Epithelial cell of alveolus of lung (primary cell): ENCODE measurements around the gene TDRD10. TPM values are rescaled to one million over a fixed set of nuclear protein-coding genes. Genes with fewer than 3 reads are reported as not detected.

Source experiments
- total RNA-seq: library from RNA; depleted of rRNA; stranded (reverse); fragments of >200 nt; gene quantifications from 2 replicates; pipeline ENCODE4 v1.2.1, GENCODE V29; 2015

Gene TDRD10
- not detected in 2 replicates for total RNA-seq

GRCh38 chr1:154502066-154502743, at the start of gene TDRD10, which contains the start of gene SHE:
Gene TDRD10, plus strand, starts transcription at chr1:154502219. Its CDS starts 4,685 bp downstream, at chr1:154506904.
Gene SHE, minus strand, starts transcription at chr1:154502412. Its CDS starts 386 bp downstream, at chr1:154502026.

GRCh38 chr1:154557939-154558719, 56.1 kb downstream of the TDRD10 start, which contains the start of gene UBE2Q1:
Gene UBE2Q1, minus strand, starts transcription at chr1:154558662. Its CDS starts 109 bp downstream, at chr1:154558553.

GRCh38 chr1:154567386-154568156, 65.6 kb downstream of the TDRD10 start, which contains the start of gene CHRNB2:
Gene CHRNB2, plus strand, starts transcription at chr1:154567778. Its CDS starts 267 bp downstream, at chr1:154568045.

Other genes with a start within 250 kb of the TDRD10 start
- gene HAX1, start 229.6 kb upstream of the TDRD10 start, total RNA-seq = 58.5 and 156 TPM in 2 replicates
- under 0.01 TPM in 1 of 2 replicates, not detected in the other for gene AQP10, start 181.1 kb upstream of the TDRD10 start, total RNA-seq
- gene ATP8B2, start 176.7 kb upstream of the TDRD10 start, total RNA-seq = 62.4 and 64.0 TPM in 2 replicates
- 1.3 and 12.2 TPM in 2 replicates for gene IL6R, start 96.9 kb upstream of the TDRD10 start, total RNA-seq
- 0.24 and 0.26 TPM in 2 replicates for gene SHE, start 193 bp downstream of the TDRD10 start, total RNA-seq
- gene UBE2Q1, start 56.4 kb downstream of the TDRD10 start, total RNA-seq = 18.0 and 22.7 TPM in 2 replicates
- 0.13 and 0.64 TPM in 2 replicates for gene CHRNB2, start 65.6 kb downstream of the TDRD10 start, total RNA-seq
- 80.8 and 87.7 TPM in 2 replicates for gene ADAR, start 106.0 kb downstream of the TDRD10 start, total RNA-seq